Upper lobe of right lung (tissue), 1 donor: ENCODE data around the gene DNAJC8. TPM values are rescaled to one million over a fixed set of nuclear protein-coding genes. Genes with fewer than 3 reads are reported as not detected.
A peak's percentile ranks its signal among the peaks of the same experiment; 100 is the strongest.

ENCODE experiments used
- ATAC-seq: fragments of 200-7000 bp; cut with Tn5 transposase; one replicate; pipeline ENCODE4 v1.9.1; 2020; ENCODE audit warnings: mild to moderate bottlenecking, moderate library complexity
- DNase-seq: peaks from one replicate; pipeline ENCODE4 v3.0.0-alpha.2; 2020
- H3K27ac ChIP-seq: fragments of 200-600 bp; one replicate; pipeline ENCODE4 v1.8.0; 2022
- H3K27me3 ChIP-seq: fragments of 200-600 bp; one replicate; pipeline ENCODE4 v1.8.0; 2022; ENCODE audit warnings: mild to moderate bottlenecking
- H3K36me3 ChIP-seq: fragments of 200-600 bp; one replicate; pipeline ENCODE4 v1.8.0; 2022
- H3K4me1 ChIP-seq: fragments of 200-600 bp; one replicate; pipeline ENCODE4 v1.8.0; 2022
- H3K4me3 ChIP-seq: fragments of 200-600 bp; one replicate; pipeline ENCODE4 v1.8.0; 2022; ENCODE audit warnings: mild to moderate bottlenecking
- H3K9me3 ChIP-seq: fragments of 200-600 bp; one replicate; pipeline ENCODE4 v1.8.0; 2022
- CTCF ChIP-seq: fragments of 200-600 bp; IDR thresholded peaks from one replicate; pipeline ENCODE4 v1.8.0; 2022; ENCODE audit warnings: antibody characterized with exemption
- intact Hi-C: fragments of 100-400 bp; cut with DNase I; formaldehyde crosslinking; loops from one replicate; pipeline ENCODE4 v1.11.0; 2022
- long read RNA-seq: library from polyadenylated mRNA; unstranded; transcript quantifications from one replicate; pipeline ENCODE4 v2.0.0, GENCODE V29; 2021
- total RNA-seq: library from RNA; stranded (reverse); fragmentation: NEBNext Ultra II Directional; extraction: Animal tissue kit (Norgen Biotek cat#: 25700); gene quantifications from one replicate; pipeline ENCODE4 v1.2.1, GENCODE V29; 2021
- donor health status: DM: no; HTN: yes; CAD: no; lungs with severe emphysema.

The DNAJC8 gene
- 65.4 TPM for total RNA-seq
- long read RNA-seq, transcript DNAJC8-201 (9 exons, 1,759 nt): major isoform, 132 of 145 reads
- long read RNA-seq, partial matches to known transcripts: 2 of 145 reads
- long read RNA-seq, other reads (novel, unspliced or antisense): 7 of 145 reads

GRCh38 chr1:28232558-28233263 is at the start of gene DNAJC8:
TSS of gene DNAJC8 (minus strand) at chr1:28233029. CDS start at chr1:28232998, 31 bp downstream.
- intact Hi-C loops: no loop called here
- Histone ChIP-seq H3K4me1 (peaks cover 32% of the 10 kb centered on the region), H3K27me3 (no peaks in the 10 kb centered on the region), H3K4me3 (peak within 1 kb of the TSS; percentile 97), H3K9me3 (no peaks in the 10 kb centered on the region), H3K36me3 (peaks cover 25% of the 10 kb centered on the region), H3K27ac (peak within 1 kb of the TSS; percentile 89)
- no peak for TF ChIP-seq CTCF
- ATAC-seq: peak; percentile 81
- peak; percentile 97 for DNase-seq

- no peaks in the 10 kb centered on the region for H3K9me3 ChIP-seq
- H3K4me1 ChIP-seq: peaks cover 14% of the 10 kb centered on the region
- TF ChIP-seq CTCF: no peak
- peak overlapping the region; percentile 47 for H3K27ac ChIP-seq
- DNase-seq (no peak), ATAC-seq (no peak)
- H3K36me3 ChIP-seq: peaks cover 56% of the 10 kb centered on the region
- H3K4me3 ChIP-seq: no peak overlapping the region
- no peaks in the 10 kb centered on the region for H3K27me3 ChIP-seq
- intact Hi-C loops: no loop called here
Observed at GRCh38 chr1:28281608-28282425, 49.0 kb upstream of the DNAJC8 start.

- Histone ChIP-seq H3K4me1 (peaks cover 14% of the 10 kb centered on the region), H3K27me3 (no peaks in the 10 kb centered on the region), H3K9me3 (no peaks in the 10 kb centered on the region), H3K36me3 (peaks cover 64% of the 10 kb centered on the region), H3K4me3 (no peak overlapping the region), H3K27ac (peak overlapping the region; percentile 47)
- ATAC-seq (peak; percentile 60), DNase-seq (no peak)
- intact Hi-C loops: no loop called here
- TF ChIP-seq CTCF: no peak
Observed at GRCh38 chr1:28280977-28281381, 48.1 kb upstream of the DNAJC8 start.

GRCh38 chr1:28280501-28280900 is 47.7 kb upstream of the DNAJC8 start:
- Histone ChIP-seq H3K27me3 (no peaks in the 10 kb centered on the region), H3K4me1 (peaks cover 14% of the 10 kb centered on the region), H3K9me3 (no peaks in the 10 kb centered on the region), H3K27ac (peak overlapping the region; percentile 13), H3K36me3 (peaks cover 68% of the 10 kb centered on the region), H3K4me3 (no peak overlapping the region)
- intact Hi-C loops: no loop called here
- DNase-seq: peak; percentile 68
- no peak for TF ChIP-seq CTCF
- peak; percentile 79 for ATAC-seq

- ATAC-seq: no peak
- DNase-seq: no peak
- H3K27me3 ChIP-seq: no peaks in the 10 kb centered on the region
- no peak for TF ChIP-seq CTCF
- intact Hi-C loops: no loop called here
- H3K9me3 ChIP-seq: no peaks in the 10 kb centered on the region
- H3K4me1 ChIP-seq: peaks cover 14% of the 10 kb centered on the region
- no peak overlapping the region for H3K4me3 ChIP-seq
- peaks cover 76% of the 10 kb centered on the region for H3K36me3 ChIP-seq
- peak overlapping the region; percentile 6 for H3K27ac ChIP-seq
Observed at GRCh38 chr1:28279721-28280120, 46.9 kb upstream of the DNAJC8 start.
